ENCODE data around the gene KCNMB2. TPM values are rescaled to one million over a fixed set of nuclear protein-coding genes. Genes with fewer than 3 reads are reported as not detected.
"Not testable (repeated sequence)": the region's sequence is repeated elsewhere in the genome, so short reads cannot be mapped to it uniquely, and the experiment has no call there.

The KCNMB2 gene
- total RNA-seq, 1 donor from 2014 or later = not detected

DNA sequence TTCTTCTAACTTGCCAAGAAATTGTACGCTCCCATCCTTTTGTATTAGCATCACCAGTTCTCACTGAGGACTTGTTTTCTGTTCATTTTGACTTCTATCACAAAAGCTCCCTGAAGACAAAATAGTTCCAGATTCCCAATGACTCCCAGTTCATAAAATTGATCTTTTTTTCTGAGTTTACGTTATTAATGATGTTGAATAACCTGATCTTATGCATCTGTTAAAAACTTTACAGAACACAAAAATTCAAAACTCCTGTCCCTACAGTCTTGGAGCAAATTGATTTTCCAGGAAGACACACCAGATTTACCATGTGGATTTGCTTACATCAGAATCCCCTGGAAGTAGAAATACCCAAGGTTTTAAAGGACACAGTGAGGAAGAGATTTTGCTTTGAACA lies 8.3 kb upstream of the KCNMB2 start:
- no peaks in the 10 kb centered on the region for H3K4me1 Mint-ChIP-seq (ENCODE audit: low read depth)
- no peaks in the 10 kb centered on the region for H3K9me3 Mint-ChIP-seq
- intact Hi-C loops (cut with micrococcal nuclease) = no loop called here
- H3K27me3 Mint-ChIP-seq (ENCODE audit: low read depth) = peaks cover 2% of the 10 kb centered on the region
- H3K4me3 Mint-ChIP-seq (ENCODE audit: low read depth) = no peak overlapping the region
- H3K27ac Mint-ChIP-seq = no peak overlapping the region
- DNase-seq (ENCODE audit: low spot score) = no peak
- H3K36me3 Mint-ChIP-seq (ENCODE audit: low read depth) = no peaks in the 10 kb centered on the region

DNA sequence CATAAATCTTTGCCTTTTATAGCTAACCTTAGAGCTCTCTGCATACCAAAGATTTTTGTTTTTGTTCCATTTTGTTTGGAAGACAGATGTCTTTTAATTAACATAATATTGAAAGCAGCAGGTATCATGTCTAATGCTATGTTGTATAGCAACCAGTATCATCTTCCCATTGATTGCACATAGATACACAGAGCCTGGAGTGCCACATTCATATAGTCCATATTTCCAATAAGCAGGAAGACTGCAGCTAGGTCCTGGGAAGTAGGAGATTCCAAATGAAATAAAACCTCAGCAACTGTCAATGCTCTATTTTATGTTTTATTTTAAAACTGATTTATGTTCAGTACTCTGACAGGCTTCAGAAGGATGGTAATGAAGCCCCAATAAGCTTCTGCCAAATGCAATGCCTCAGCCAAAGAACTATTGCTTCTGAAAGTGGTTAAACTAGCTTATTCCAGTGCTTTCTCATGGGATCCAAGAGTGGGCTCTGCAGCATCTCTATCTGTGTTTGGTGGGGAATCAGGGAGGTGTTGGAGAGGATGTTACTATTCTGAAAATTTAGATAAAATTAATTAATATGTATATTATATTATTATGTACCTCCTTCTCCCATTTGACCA lies 6.5 kb upstream of the KCNMB2 start:
- intact Hi-C loops (cut with micrococcal nuclease) = no loop called here
- no peak overlapping the region for H3K27ac Mint-ChIP-seq

DNA sequence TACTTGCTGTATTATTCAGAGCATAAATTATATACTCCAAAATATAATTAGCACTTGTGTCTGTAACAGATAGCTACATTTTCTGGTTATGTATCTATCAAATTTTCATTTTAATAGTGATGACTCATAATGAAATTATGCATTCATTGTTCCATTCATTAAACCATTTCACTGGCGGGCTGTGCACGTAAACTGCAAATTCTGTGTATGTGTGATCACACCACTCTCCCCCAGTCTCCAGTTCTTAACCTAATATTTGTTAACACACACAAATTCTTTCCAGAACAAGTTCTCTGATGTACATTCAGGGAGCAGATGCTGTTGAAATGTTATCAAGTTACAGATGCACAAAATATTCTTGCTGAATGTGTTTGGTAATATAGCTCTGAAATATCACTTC lies 3.8 kb upstream of the KCNMB2 start:
- peaks cover 17% of the 10 kb centered on the region for H3K27me3 Mint-ChIP-seq (ENCODE audit: low read depth)
- no peaks in the 10 kb centered on the region for H3K36me3 Mint-ChIP-seq (ENCODE audit: low read depth)
- DNase-seq (ENCODE audit: low spot score) = no peak
- H3K4me3 Mint-ChIP-seq (ENCODE audit: low read depth) = no peak overlapping the region
- no peaks in the 10 kb centered on the region for H3K4me1 Mint-ChIP-seq (ENCODE audit: low read depth)
- intact Hi-C loops (cut with micrococcal nuclease) = no loop called here
- no peak overlapping the region for H3K27ac Mint-ChIP-seq
- no peaks in the 10 kb centered on the region for H3K9me3 Mint-ChIP-seq

More for the DNA sequence above, 6.5 kb upstream of the KCNMB2 start:
- Mint-ChIP-seq H3K9me3 (no peaks in the 10 kb centered on the region), H3K36me3 (ENCODE audit: low read depth) (no peaks in the 10 kb centered on the region), H3K27me3 (ENCODE audit: low read depth) (peaks cover 2% of the 10 kb centered on the region), H3K4me3 (ENCODE audit: low read depth) (no peak overlapping the region), H3K4me1 (ENCODE audit: low read depth) (no peaks in the 10 kb centered on the region)
- no peak for DNase-seq (ENCODE audit: low spot score)

DNA sequence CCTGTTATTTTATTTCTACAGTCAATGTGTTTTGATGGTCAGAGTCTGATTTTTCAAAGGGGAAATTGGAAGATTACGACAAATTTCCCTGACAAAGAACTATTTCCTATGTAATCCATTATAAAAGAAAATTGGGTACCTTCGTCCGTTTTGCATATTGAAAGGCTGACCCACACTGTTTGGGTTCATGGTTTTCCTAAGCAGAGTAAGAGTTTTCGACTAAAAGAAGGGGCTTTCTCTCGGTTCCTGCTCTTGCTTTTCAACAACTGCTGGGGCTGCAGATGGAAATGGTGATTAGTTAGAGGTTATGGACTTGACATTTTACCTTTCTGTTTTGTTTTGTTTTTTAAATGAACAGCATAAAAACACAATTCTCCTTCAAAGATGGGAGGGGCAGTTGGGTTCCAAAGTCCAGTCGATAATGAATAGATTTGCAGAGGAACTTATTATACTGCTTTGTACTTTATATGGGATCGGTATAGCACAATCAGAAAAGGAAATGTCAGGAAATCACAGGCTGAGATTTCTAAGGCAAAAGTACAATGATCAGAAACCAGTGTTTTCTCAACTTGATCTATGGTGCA lies 978 bp downstream of the KCNMB2 start:
- peaks cover 15% of the 10 kb centered on the region for H3K27me3 Mint-ChIP-seq (ENCODE audit: low read depth)

DNA sequence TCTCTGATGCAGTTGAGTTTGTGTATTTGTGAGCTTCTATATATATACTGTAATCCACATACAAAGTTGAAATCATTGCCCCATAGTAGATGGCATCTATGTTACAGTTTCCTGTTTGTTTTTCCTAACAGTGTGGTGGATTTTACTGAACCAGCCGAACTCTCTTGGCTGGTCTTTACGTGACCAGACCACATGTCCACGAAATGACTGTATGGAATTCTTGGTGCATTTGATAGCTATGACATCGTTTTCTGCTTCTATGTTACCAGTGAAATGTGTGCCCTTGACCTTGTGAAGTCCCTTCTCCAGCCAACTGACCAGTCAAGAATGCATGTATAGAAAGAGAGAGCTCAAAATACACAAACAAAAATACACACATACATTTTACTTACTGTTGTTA lies 1.8 kb downstream of the KCNMB2 start:
- H3K9me3 Mint-ChIP-seq = no peaks in the 10 kb centered on the region
- DNase-seq (ENCODE audit: low spot score) = no peak
- no peak overlapping the region for H3K27ac Mint-ChIP-seq
- H3K4me1 Mint-ChIP-seq (ENCODE audit: low read depth) = no peaks in the 10 kb centered on the region
- intact Hi-C loops (cut with micrococcal nuclease) = no loop called here
- no peak overlapping the region for H3K4me3 Mint-ChIP-seq (ENCODE audit: low read depth)
- peaks cover 15% of the 10 kb centered on the region for H3K27me3 Mint-ChIP-seq (ENCODE audit: low read depth)
- no peaks in the 10 kb centered on the region for H3K36me3 Mint-ChIP-seq (ENCODE audit: low read depth)

More for the DNA sequence above, 978 bp downstream of the KCNMB2 start:
- Mint-ChIP-seq H3K36me3 (ENCODE audit: low read depth) (no peaks in the 10 kb centered on the region), H3K4me1 (ENCODE audit: low read depth) (no peaks in the 10 kb centered on the region), H3K4me3 (ENCODE audit: low read depth) (no peak overlapping the region), H3K27ac (no peak overlapping the region), H3K9me3 (no peaks in the 10 kb centered on the region)
- no peak for DNase-seq (ENCODE audit: low spot score)
- intact Hi-C loops (cut with micrococcal nuclease) = no loop called here

DNA sequence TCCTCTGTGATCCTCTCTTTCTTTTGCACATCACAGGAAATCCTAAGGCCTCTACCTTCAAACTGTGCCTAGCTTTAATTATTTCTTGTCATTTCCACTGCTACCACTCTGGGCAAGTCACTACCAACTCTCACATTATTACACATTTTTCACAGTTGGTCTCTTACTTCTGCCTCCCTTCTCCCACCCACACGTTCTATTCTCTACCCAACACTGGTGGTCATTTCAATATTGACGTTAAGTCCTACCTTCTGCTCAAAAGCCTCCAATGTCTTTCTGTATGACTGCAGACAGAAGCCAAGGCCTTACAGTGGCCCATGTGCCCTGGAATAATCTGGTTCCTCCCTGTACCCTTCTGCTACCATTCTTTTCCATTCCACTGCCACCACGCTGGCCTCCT lies 3.9 kb downstream of the KCNMB2 start:
- H3K27ac Mint-ChIP-seq = no peak overlapping the region
- no peak overlapping the region for H3K4me3 Mint-ChIP-seq (ENCODE audit: low read depth)
- no peaks in the 10 kb centered on the region for H3K4me1 Mint-ChIP-seq (ENCODE audit: low read depth)
- intact Hi-C loops (cut with micrococcal nuclease) = no loop called here
- H3K36me3 Mint-ChIP-seq (ENCODE audit: low read depth) = no peaks in the 10 kb centered on the region
- DNase-seq (ENCODE audit: low spot score) = no peak
- H3K27me3 Mint-ChIP-seq (ENCODE audit: low read depth) = peaks cover 15% of the 10 kb centered on the region
- no peaks in the 10 kb centered on the region for H3K9me3 Mint-ChIP-seq

DNA sequence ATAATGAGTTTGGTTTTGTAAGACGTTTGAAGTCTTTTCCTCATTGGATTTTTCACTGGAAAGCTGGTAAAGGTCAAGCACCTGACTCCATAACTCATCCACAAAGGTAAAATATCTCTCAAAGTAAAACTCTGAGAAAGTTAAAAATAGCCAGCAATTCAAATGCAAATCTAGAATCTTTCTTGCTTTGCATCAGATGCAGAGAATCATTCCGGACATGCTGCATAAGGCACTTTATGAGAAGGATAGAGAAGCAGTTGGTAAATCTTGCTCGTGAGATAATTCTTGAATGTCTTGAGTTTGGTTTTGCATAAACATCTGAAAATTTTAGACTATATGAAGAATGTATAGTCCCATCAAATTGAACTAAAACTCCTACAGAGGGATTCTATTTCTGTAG lies 9.1 kb downstream of the KCNMB2 start:
- H3K27ac Mint-ChIP-seq = no peak overlapping the region
- no peak for DNase-seq (ENCODE audit: low spot score)
- no peak overlapping the region for H3K4me3 Mint-ChIP-seq (ENCODE audit: low read depth)
- intact Hi-C loops (cut with micrococcal nuclease) = no loop called here
- H3K27me3 Mint-ChIP-seq (ENCODE audit: low read depth) = no peaks in the 10 kb centered on the region
- no peaks in the 10 kb centered on the region for H3K4me1 Mint-ChIP-seq (ENCODE audit: low read depth)
- H3K36me3 Mint-ChIP-seq (ENCODE audit: low read depth) = no peaks in the 10 kb centered on the region
- no peaks in the 10 kb centered on the region for H3K9me3 Mint-ChIP-seq

DNA sequence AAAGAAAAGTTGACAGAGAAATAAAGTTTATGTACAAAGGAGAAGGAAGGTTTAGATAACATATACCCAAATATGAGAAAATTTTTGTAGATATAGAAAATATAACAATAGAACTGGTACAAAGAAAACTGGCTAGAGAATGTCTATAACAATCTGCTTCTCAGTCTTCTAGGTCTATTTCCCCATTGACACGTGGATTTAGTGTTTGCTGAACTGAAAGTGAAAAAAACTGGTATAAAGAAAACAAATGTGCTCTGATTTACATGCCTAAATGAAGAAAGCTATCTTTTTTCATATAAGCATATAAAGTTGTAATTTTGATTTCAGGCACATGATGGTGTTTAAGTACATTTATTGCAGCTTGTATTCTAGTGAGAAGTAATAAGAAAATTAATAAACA lies 9.8 kb downstream of the KCNMB2 start:
- Mint-ChIP-seq H3K4me3 (ENCODE audit: low read depth) (no peak overlapping the region), H3K36me3 (ENCODE audit: low read depth) (no peaks in the 10 kb centered on the region), H3K9me3 (no peaks in the 10 kb centered on the region), H3K27me3 (ENCODE audit: low read depth) (no peaks in the 10 kb centered on the region), H3K27ac (no peak overlapping the region), H3K4me1 (ENCODE audit: low read depth) (no peaks in the 10 kb centered on the region)
- DNase-seq (ENCODE audit: low spot score) = no peak
- intact Hi-C loops (cut with micrococcal nuclease) = no loop called here

DNA sequence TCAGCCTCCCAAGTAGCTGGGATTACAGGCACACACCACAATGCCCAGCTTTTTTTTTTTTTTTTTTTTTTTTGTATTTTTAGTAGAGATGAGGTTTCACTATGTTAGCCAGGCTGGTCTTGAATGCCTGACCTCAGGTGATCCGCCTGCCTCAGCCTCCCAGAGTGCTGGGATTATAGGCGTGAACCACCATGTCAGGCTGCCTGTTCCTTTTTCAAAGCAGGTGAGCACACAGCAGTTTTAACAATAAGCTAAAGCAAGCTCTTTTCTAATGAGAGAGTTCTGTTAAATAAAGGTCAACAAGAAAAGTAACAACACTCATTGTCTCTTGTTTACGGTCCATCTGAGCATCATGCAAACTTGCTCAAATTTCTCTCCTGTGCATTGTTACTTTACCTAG lies 13.2 kb downstream of the KCNMB2 start:
- H3K36me3 Mint-ChIP-seq (ENCODE audit: low read depth); intact Hi-C loops (cut with micrococcal nuclease); H3K4me3 Mint-ChIP-seq (ENCODE audit: low read depth): not testable (repeated sequence)

DNA sequence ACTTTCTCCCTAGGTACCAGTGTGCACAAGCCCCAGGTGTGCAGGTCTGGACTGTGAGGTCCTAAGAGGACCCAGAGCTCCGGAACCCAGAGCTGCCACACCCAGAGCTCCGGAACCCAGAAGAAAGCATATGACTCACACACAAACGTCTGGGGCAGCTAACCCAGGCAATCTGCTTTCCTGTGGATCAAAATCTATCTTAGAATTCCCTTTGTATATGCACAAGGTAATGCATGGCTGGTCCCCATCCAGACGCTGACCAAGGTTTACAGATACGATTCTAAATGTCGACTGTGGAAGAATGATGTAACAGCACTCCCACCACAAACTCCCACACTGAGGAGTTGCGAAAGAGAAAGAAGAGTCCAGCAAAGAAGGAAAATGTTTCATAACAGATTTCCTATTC lies 15.7 kb downstream of the KCNMB2 start:
- intact Hi-C loops (cut with micrococcal nuclease) = no loop called here
- H3K27me3 Mint-ChIP-seq (ENCODE audit: low read depth) = no peaks in the 10 kb centered on the region
- no peak overlapping the region for H3K4me3 Mint-ChIP-seq (ENCODE audit: low read depth)
- H3K9me3 Mint-ChIP-seq = no peaks in the 10 kb centered on the region
- H3K36me3 Mint-ChIP-seq (ENCODE audit: low read depth) = no peaks in the 10 kb centered on the region
- DNase-seq (ENCODE audit: low spot score) = no peak
- no peak overlapping the region for H3K27ac Mint-ChIP-seq
- no peaks in the 10 kb centered on the region for H3K4me1 Mint-ChIP-seq (ENCODE audit: low read depth)

More for the DNA sequence above, 13.2 kb downstream of the KCNMB2 start:
- not testable (repeated sequence) for DNase-seq (ENCODE audit: low spot score); H3K4me1 Mint-ChIP-seq (ENCODE audit: low read depth); H3K27ac Mint-ChIP-seq; H3K27me3 Mint-ChIP-seq (ENCODE audit: low read depth); H3K9me3 Mint-ChIP-seq

DNA sequence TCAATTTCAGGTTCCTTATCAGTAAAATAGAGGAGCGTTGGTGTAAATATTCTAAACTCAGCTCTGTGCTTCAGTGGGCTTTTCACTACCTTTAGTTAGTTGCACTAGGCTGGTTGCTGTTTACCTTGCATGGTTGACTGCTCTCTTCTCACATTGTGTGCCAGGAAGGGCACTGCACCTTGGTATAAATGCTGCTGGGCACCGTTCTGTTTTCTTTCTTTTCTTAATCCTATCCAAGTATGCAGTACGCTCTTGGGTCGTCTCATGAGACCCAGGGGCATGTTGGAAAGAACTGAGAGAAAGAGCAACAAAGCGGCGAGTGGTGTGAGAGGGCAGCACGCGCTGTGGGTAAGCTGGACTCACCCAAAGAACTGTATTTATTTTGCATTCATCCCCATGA lies 22.4 kb downstream of the KCNMB2 start:
- Mint-ChIP-seq H3K36me3 (ENCODE audit: low read depth) (no peaks in the 10 kb centered on the region), H3K4me1 (ENCODE audit: low read depth) (no peaks in the 10 kb centered on the region), H3K27ac (no peak overlapping the region), H3K9me3 (no peaks in the 10 kb centered on the region), H3K27me3 (ENCODE audit: low read depth) (no peaks in the 10 kb centered on the region), H3K4me3 (ENCODE audit: low read depth) (no peak overlapping the region)
- no peak for DNase-seq (ENCODE audit: low spot score)
- intact Hi-C loops (cut with micrococcal nuclease) = no loop called here

DNA sequence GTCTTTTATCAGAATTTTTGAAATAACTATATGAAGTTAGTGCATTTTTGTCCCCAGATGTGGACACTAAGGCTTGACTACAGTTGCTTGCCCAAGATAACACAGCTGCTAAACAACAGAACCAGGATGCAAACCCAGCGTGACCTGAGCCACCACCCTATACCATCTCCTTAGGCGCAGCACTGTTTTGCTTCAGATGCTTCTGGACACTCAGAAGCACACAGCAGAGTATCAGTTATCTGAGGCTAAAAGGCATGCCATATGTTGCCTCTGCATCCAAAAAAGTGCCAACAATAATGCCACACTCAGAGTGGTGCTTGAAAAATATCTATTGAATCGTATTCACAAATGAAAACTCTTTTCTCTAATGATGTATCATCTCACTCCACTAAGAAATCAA lies 24.5 kb downstream of the KCNMB2 start:
- H3K4me1 Mint-ChIP-seq (ENCODE audit: low read depth) = no peaks in the 10 kb centered on the region
- no peaks in the 10 kb centered on the region for H3K9me3 Mint-ChIP-seq
- no peaks in the 10 kb centered on the region for H3K36me3 Mint-ChIP-seq (ENCODE audit: low read depth)
- no peak overlapping the region for H3K27ac Mint-ChIP-seq
- H3K27me3 Mint-ChIP-seq (ENCODE audit: low read depth) = no peaks in the 10 kb centered on the region
- intact Hi-C loops (cut with micrococcal nuclease) = no loop called here
- no peak overlapping the region for H3K4me3 Mint-ChIP-seq (ENCODE audit: low read depth)
- DNase-seq (ENCODE audit: low spot score) = no peak

DNA sequence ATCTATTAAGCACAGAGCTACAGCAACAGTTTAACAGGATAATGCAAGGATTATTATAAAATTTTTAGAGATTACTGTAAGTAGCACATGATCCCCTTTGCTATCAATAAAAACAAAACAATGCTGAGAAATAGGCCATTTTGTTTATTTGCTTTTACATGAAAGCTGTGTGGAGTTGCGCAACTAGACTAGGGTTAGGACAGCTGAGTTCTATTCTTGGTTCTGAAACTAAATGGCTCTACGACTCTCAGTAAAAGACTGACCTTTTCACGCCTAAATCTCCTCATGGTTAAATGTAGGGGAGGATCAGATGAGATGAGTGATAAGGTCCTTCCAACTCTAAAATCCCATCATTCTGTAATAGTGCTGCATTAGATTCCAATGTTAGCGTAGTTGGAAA lies 25.0 kb downstream of the KCNMB2 start:
- Mint-ChIP-seq H3K4me1 (ENCODE audit: low read depth) (no peaks in the 10 kb centered on the region), H3K36me3 (ENCODE audit: low read depth) (no peaks in the 10 kb centered on the region)

More for the DNA sequence above, 25.0 kb downstream of the KCNMB2 start:
- intact Hi-C loops (cut with micrococcal nuclease) = no loop called here
- H3K4me3 Mint-ChIP-seq (ENCODE audit: low read depth) = no peak overlapping the region
- no peaks in the 10 kb centered on the region for H3K27me3 Mint-ChIP-seq (ENCODE audit: low read depth)
- DNase-seq (ENCODE audit: low spot score) = no peak
- H3K27ac Mint-ChIP-seq = no peak overlapping the region
- no peaks in the 10 kb centered on the region for H3K9me3 Mint-ChIP-seq

Data from activated T-helper 2 cell treated with anti-CD3 and anti-CD28 coated beads, Interferon-gamma antibody, Interleukin-2, Interleukin-4, amounts not matched to agents 10 μg/mL and 5 μg/mL and 100 μg/mL, durations not matched to agents 14 hours and 24 hours and 36 hours (primary cell).